ENCODE results near the gene ROGDI. TPM values are rescaled to one million over a fixed set of nuclear protein-coding genes. Genes with fewer than 3 reads are reported as not detected.

The ROGDI gene
- total RNA-seq, 1 donor from 2014 or later: 22.2 TPM

DNA sequence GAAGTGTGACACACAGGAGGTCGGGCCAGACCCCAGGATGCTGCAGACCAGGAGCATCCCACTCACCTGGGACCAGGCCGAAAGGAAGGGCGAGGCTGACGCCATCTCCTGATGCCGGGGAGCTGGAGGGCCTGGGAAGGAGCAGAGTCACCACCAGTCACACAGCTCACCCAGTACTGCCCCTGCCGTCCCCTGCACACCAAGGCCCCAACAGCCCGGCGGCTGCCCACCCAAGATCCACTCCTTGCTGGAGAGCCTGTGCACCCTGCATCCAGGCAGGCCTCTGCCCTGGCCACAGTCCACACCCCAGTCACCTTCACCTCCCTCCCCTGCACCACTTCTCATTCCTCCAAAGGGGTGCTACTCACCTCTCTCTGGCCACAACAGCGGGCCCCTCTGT lies 40.2 kb downstream of the ROGDI start:
- no peak overlapping the region for H3K4me3 Mint-ChIP-seq
- Histone ChIP-seq H3K36me3 (no peaks in the 10 kb centered on the region), H3K27ac (no peak overlapping the region)

DNA sequence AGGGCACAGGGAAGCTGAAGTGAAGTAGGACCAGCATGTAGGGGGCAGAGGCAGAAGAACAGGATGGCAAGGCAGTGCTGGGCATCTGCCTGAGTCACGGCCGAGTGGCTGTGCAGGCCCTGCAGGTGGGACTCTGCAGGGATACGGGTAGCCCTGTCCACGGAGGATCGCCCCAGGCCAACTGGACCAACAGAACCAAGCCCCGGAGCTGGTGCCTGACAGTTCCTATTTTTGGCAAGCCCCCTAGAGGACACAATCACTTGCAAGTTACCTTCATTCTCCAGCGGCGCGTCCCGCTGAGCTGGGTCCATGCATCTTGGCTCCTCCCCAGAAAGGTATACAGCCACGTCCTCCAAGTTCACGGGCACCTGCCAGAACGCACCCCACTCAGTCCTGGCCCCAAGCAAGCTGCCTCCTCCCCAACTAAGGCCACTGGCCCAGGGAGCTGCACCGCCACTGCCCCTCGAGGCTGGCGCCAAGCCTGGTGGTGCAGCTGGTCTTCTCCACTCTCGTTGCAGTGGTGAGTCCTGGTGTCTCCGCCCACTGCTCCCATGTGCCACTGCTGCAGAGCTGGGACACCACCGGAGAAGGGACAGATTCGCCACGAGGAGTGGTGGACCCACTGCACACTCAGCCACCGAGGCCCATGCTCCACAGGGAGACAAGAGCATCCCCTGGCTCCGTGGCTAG lies 42.1 kb downstream of the ROGDI start:
- Mint-ChIP-seq H3K9me3 (peaks cover 6% of the 10 kb centered on the region), H3K27me3 (ENCODE audit: insufficient read depth, low read depth) (peaks cover 9% of the 10 kb centered on the region), H3K4me1 (no peaks in the 10 kb centered on the region), H3K27ac (no peak overlapping the region), H3K36me3 (peaks cover 14% of the 10 kb centered on the region), H3K4me3 (no peak overlapping the region)
- H3K27me3 ChIP-seq: no peaks in the 10 kb centered on the region
- H3K4me3 ChIP-seq: no peak overlapping the region
- no peak for TF ChIP-seq EZH2 (IDR thresholded peaks at IDR 0.05)
- TF ChIP-seq, protein P1, sequence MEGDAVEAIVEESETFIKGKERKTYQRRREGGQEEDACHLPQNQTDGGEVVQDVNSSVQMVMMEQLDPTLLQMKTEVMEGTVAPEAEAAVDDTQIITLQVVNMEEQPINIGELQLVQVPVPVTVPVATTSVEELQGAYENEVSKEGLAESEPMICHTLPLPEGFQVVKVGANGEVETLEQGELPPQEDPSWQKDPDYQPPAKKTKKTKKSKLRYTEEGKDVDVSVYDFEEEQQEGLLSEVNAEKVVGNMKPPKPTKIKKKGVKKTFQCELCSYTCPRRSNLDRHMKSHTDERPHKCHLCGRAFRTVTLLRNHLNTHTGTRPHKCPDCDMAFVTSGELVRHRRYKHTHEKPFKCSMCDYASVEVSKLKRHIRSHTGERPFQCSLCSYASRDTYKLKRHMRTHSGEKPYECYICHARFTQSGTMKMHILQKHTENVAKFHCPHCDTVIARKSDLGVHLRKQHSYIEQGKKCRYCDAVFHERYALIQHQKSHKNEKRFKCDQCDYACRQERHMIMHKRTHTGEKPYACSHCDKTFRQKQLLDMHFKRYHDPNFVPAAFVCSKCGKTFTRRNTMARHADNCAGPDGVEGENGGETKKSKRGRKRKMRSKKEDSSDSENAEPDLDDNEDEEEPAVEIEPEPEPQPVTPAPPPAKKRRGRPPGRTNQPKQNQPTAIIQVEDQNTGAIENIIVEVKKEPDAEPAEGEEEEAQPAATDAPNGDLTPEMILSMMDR (IDR thresholded peaks at IDR 0.05): no peak
- no peak for TF ChIP-seq EZH2phosphoT487 (IDR thresholded peaks at IDR 0.05)
- H3K27ac ChIP-seq: no peak overlapping the region
- H4K20me1 ChIP-seq (ENCODE audit: low read depth): no peaks in the 10 kb centered on the region
- no peaks in the 10 kb centered on the region for H3K9me3 ChIP-seq (ENCODE audit: low read depth)
- no peak overlapping the region for H2AFZ ChIP-seq (replicated peaks)
- no peak overlapping the region for H3K9ac ChIP-seq
- H3F3A ChIP-seq (ENCODE audit: low read depth): no peaks in the 10 kb centered on the region
- no peak for DNase-seq (ENCODE audit: low spot score)
- H3K79me2 ChIP-seq (ENCODE audit: low read depth): peaks cover 9% of the 10 kb centered on the region
- H3K4me1 ChIP-seq: no peaks in the 10 kb centered on the region
- no peak overlapping the region for H3K4me2 ChIP-seq
- peaks cover 5% of the 10 kb centered on the region for H3K36me3 ChIP-seq

More for the DNA sequence above, 40.2 kb downstream of the ROGDI start:
- H3F3A ChIP-seq (ENCODE audit: low read depth): peaks cover under 1% of the 10 kb centered on the region
- DNase-seq (ENCODE audit: low spot score): no peak
- H3K4me3 ChIP-seq: no peak overlapping the region
- H2AFZ ChIP-seq (replicated peaks): no peak overlapping the region
- Mint-ChIP-seq H3K9me3 (no peaks in the 10 kb centered on the region), H3K36me3 (peaks cover 5% of the 10 kb centered on the region), H3K4me1 (peaks cover 7% of the 10 kb centered on the region), H3K27me3 (ENCODE audit: insufficient read depth, low read depth) (peaks cover 4% of the 10 kb centered on the region), H3K27ac (no peak overlapping the region)
- no peak overlapping the region for H3K9ac ChIP-seq
- no peaks in the 10 kb centered on the region for H3K4me1 ChIP-seq
- peaks cover 17% of the 10 kb centered on the region for H3K79me2 ChIP-seq (ENCODE audit: low read depth)
- TF ChIP-seq EZH2 (IDR thresholded peaks at IDR 0.05) (no peak), EZH2phosphoT487 (IDR thresholded peaks at IDR 0.05) (no peak)
- TF ChIP-seq, protein P1 (IDR thresholded peaks at IDR 0.05): no peak
- no peaks in the 10 kb centered on the region for H3K9me3 ChIP-seq (ENCODE audit: low read depth)
- no peaks in the 10 kb centered on the region for H3K27me3 ChIP-seq
- no peak overlapping the region for H3K4me2 ChIP-seq
- no peaks in the 10 kb centered on the region for H4K20me1 ChIP-seq (ENCODE audit: low read depth)

DNA sequence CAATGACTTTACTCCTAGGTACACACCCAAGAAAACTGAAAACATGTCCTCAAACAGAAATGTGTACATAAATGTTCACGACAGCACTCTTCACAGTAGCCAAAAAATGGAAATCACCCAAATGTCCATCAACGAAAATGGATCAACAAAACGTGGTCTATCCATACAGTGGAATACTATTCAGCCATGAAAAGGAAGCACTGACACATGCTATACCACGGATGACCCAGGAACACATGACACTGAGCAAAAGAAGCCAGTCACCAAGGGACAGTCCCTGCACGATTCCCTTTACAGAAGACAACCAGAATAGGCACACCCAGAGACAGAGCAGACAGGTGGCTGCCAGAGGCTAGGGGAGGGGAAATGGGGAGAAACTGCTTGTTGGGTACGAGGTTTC lies 46.7 kb downstream of the ROGDI start:
- Histone ChIP-seq H3K9ac (no peak overlapping the region), H3K9me3 (ENCODE audit: low read depth) (no peaks in the 10 kb centered on the region), H3K27me3 (no peaks in the 10 kb centered on the region), H3K27ac (no peak overlapping the region), H3K4me2 (no peak overlapping the region), H3K79me2 (ENCODE audit: low read depth) (peaks cover 7% of the 10 kb centered on the region), H3K4me3 (no peak overlapping the region), H3K36me3 (peaks cover 7% of the 10 kb centered on the region), H3K4me1 (no peaks in the 10 kb centered on the region), H2AFZ (replicated peaks) (no peak overlapping the region), H4K20me1 (ENCODE audit: low read depth) (no peaks in the 10 kb centered on the region), H3F3A (ENCODE audit: low read depth) (no peaks in the 10 kb centered on the region)
- no peak for DNase-seq (ENCODE audit: low spot score)
- peaks cover 12% of the 10 kb centered on the region for H3K27me3 Mint-ChIP-seq (ENCODE audit: insufficient read depth, low read depth)
- H3K4me3 Mint-ChIP-seq: no peak overlapping the region
- no peaks in the 10 kb centered on the region for H3K4me1 Mint-ChIP-seq
- peaks cover 6% of the 10 kb centered on the region for H3K9me3 Mint-ChIP-seq
- peaks cover 24% of the 10 kb centered on the region for H3K36me3 Mint-ChIP-seq
- H3K27ac Mint-ChIP-seq: no peak overlapping the region
- TF ChIP-seq, protein P1 (IDR thresholded peaks at IDR 0.05): no peak
- TF ChIP-seq EZH2phosphoT487 (IDR thresholded peaks at IDR 0.05) (no peak), EZH2 (IDR thresholded peaks at IDR 0.05) (no peak)
